ENCODE data around the gene AFAP1L1. TPM values are rescaled to one million over a fixed set of nuclear protein-coding genes. Genes with fewer than 3 reads are reported as not detected.

Gene AFAP1L1
- total and polyA plus RNA-seq, 2 of the 13 experiments (the other 11 are each of a cell fraction or from before 2014, with no cell fraction given), result 0.38 to 1.0 TPM

DNA sequence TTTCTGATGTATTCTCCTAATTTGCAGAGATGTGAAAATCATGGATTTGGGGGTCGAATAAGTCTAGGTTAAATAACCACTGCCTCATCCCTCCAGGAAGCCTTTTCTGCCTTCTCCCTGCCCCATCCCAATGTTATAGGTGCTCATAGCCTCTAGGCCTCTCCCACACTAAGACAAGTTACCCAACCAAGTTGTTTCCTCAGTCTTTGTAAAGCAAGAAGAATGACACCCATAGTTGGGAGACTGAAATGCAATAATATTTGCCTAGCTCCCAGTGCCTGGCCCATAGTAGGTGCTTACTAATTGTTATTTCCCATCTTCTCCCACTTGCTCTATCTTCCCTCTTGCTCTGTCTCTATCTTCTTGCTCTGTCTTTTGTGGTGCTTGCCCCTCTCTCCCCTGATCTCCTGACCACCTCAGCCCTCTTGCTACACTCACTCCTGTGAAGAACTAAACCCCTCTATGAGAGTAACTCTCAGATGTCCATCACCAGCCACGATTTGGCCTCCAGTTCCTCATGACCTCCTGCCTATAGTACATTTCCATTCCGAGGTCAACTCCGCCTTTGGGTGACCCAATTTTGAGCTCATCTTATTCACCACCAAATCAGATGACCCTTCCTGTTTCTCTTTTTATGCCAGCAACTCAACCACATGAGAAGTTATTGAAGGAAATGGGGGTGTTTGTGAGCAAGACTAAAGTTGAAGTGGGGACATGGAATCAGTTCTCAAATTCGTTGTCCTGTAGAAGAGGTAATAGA lies 7.0 kb downstream of the AFAP1L1 start:
- TF ChIP-seq GPN1 (CRISPR knock-in tag; IDR thresholded peaks at IDR 0.05; ENCODE audit: borderline replicate concordance) (no peak), ZNF354B (CRISPR knock-in tag; IDR thresholded peaks at IDR 0.05) (no peak), NFYC (CRISPR knock-in tag; IDR thresholded peaks at IDR 0.05) (no peak)
- TF ChIP-seq, protein P1, sequence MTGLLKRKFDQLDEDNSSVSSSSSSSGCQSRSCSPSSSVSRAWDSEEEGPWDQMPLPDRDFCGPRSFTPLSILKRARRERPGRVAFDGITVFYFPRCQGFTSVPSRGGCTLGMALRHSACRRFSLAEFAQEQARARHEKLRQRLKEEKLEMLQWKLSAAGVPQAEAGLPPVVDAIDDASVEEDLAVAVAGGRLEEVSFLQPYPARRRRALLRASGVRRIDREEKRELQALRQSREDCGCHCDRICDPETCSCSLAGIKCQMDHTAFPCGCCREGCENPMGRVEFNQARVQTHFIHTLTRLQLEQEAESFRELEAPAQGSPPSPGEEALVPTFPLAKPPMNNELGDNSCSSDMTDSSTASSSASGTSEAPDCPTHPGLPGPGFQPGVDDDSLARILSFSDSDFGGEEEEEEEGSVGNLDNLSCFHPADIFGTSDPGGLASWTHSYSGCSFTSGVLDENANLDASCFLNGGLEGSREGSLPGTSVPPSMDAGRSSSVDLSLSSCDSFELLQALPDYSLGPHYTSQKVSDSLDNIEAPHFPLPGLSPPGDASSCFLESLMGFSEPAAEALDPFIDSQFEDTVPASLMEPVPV (CRISPR knock-in tag; IDR thresholded peaks at IDR 0.05), result no peak
- TF ChIP-seq, protein P2, sequence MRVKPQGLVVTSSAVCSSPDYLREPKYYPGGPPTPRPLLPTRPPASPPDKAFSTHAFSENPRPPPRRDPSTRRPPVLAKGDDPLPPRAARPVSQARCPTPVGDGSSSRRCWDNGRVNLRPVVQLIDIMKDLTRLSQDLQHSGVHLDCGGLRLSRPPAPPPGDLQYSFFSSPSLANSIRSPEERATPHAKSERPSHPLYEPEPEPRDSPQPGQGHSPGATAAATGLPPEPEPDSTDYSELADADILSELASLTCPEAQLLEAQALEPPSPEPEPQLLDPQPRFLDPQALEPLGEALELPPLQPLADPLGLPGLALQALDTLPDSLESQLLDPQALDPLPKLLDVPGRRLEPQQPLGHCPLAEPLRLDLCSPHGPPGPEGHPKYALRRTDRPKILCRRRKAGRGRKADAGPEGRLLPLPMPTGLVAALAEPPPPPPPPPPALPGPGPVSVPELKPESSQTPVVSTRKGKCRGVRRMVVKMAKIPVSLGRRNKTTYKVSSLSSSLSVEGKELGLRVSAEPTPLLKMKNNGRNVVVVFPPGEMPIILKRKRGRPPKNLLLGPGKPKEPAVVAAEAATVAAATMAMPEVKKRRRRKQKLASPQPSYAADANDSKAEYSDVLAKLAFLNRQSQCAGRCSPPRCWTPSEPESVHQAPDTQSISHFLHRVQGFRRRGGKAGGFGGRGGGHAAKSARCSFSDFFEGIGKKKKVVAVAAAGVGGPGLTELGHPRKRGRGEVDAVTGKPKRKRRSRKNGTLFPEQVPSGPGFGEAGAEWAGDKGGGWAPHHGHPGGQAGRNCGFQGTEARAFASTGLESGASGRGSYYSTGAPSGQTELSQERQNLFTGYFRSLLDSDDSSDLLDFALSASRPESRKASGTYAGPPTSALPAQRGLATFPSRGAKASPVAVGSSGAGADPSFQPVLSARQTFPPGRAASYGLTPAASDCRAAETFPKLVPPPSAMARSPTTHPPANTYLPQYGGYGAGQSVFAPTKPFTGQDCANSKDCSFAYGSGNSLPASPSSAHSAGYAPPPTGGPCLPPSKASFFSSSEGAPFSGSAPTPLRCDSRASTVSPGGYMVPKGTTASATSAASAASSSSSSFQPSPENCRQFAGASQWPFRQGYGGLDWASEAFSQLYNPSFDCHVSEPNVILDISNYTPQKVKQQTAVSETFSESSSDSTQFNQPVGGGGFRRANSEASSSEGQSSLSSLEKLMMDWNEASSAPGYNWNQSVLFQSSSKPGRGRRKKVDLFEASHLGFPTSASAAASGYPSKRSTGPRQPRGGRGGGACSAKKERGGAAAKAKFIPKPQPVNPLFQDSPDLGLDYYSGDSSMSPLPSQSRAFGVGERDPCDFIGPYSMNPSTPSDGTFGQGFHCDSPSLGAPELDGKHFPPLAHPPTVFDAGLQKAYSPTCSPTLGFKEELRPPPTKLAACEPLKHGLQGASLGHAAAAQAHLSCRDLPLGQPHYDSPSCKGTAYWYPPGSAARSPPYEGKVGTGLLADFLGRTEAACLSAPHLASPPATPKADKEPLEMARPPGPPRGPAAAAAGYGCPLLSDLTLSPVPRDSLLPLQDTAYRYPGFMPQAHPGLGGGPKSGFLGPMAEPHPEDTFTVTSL (CRISPR knock-in tag; IDR thresholded peaks at IDR 0.05; ENCODE audit: borderline replicate concordance), result no peak
- TF ChIP-seq, protein P3, sequence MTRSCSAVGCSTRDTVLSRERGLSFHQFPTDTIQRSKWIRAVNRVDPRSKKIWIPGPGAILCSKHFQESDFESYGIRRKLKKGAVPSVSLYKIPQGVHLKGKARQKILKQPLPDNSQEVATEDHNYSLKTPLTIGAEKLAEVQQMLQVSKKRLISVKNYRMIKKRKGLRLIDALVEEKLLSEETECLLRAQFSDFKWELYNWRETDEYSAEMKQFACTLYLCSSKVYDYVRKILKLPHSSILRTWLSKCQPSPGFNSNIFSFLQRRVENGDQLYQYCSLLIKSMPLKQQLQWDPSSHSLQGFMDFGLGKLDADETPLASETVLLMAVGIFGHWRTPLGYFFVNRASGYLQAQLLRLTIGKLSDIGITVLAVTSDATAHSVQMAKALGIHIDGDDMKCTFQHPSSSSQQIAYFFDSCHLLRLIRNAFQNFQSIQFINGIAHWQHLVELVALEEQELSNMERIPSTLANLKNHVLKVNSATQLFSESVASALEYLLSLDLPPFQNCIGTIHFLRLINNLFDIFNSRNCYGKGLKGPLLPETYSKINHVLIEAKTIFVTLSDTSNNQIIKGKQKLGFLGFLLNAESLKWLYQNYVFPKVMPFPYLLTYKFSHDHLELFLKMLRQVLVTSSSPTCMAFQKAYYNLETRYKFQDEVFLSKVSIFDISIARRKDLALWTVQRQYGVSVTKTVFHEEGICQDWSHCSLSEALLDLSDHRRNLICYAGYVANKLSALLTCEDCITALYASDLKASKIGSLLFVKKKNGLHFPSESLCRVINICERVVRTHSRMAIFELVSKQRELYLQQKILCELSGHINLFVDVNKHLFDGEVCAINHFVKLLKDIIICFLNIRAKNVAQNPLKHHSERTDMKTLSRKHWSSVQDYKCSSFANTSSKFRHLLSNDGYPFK (CRISPR knock-in tag; IDR thresholded peaks at IDR 0.05; ENCODE audit: borderline replicate concordance), result no peak
- POLR2A ChIA-PET, result no interaction called here
- no peak overlapping the region for H3K27ac ChIP-seq (ENCODE audit: extremely low read length, insufficient read depth, low read length)
- no peak overlapping the region for H3K4me2 ChIP-seq (ENCODE audit: low read depth, low read length)
- BruUV-seq (replicated peaks), result no TSS peak
- H2AFZ ChIP-seq (ENCODE audit: low read length), result no peak overlapping the region
- no peak overlapping the region for H3K4me3 ChIP-seq (replicated peaks in 1 of 3; ENCODE audit: insufficient read depth in 1 of 3, low read depth in 2 of 3, low read length in 3 of 3)
- peaks cover 0 to 9% of the 10 kb centered on the region in 2 experiments; a peak in 2 of 5 replicates for H3K27me3 ChIP-seq (ENCODE audit: control insufficient read depth in 1 of 2, insufficient read depth in 2 of 2, low read length in 2 of 2)
- intact Hi-C loops (cut with micrococcal nuclease; ENCODE audit: unreplicated experiment), result no loop called here
- no peak for DNase-seq (ENCODE audit: low spot score)
- peaks cover 10% of the 10 kb centered on the region for H3K4me1 ChIP-seq (ENCODE audit: insufficient read depth, low read length)
- no peak for FAIRE-seq
- 42% methylated on average over 5 of the region's 5 CpGs for WGBS (ENCODE audit: low lambda C conversion rate)
- H3K9me3 ChIP-seq (ENCODE audit: low read length), result no peaks in the 10 kb centered on the region
- no peaks in the 10 kb centered on the region for H3K36me3 ChIP-seq (replicated peaks in 1 of 2; ENCODE audit: control insufficient read depth in 1 of 2, insufficient read depth in 2 of 2, low read length in 2 of 2)
- CTCF ChIA-PET (ENCODE audit: low intra/inter-chr PET ratio, low total read pairs), result no interaction called here
- H3K9ac ChIP-seq (ENCODE audit: insufficient read depth, low read depth, low read length), result no peak overlapping the region
- in situ Hi-C loops (cut with HindIII; ENCODE audit: extremely low pct_ligation_motif_present, low pct_unique_long_range_greater_than_20kb), result no loop called here
- ATAC-seq, result no peak
- H4K20me1 ChIP-seq (ENCODE audit: insufficient read depth, low read length), result no peaks in the 10 kb centered on the region
- no peaks in the 10 kb centered on the region for H3K79me2 ChIP-seq (ENCODE audit: insufficient read depth, low read length)

Data from HepG2 (cell line).